NCI-H2081 (cell line): ENCODE measurements around the gene SHLD1.
A peak's percentile ranks its signal among the peaks of the same experiment; 100 is the strongest.
"Not testable (repeated sequence)": the region's sequence is repeated elsewhere in the genome, so short reads cannot be mapped to it uniquely, and the experiment has no call there.

Experiments used
- DNase-seq, 2 experiments: peaks; one replicate each; lab custom pipeline; 2025; lab: John Stamatoyannopoulos, UW

The SHLD1 gene

DNA sequence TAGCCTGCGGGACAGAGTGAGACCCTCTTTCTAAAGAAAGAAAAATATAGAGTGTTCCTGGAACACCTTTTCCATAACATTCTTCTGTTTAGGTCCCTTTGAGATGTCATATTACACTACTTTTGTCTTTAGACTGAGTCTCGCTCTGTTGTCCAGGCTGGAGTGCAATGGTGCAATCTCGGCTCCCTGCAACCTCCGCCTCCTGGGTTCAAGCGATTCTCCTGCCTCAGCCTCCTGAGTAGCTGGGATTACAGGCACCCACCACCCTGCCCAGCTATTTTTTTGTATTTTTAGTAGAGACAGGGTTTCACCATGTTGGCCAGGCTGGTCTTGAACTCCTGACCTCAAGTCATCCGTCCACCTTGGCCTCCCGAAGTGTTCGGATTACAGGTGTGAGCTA, 31.2 kb downstream of the SHLD1 start:
- DNase-seq: not testable (repeated sequence)

DNA sequence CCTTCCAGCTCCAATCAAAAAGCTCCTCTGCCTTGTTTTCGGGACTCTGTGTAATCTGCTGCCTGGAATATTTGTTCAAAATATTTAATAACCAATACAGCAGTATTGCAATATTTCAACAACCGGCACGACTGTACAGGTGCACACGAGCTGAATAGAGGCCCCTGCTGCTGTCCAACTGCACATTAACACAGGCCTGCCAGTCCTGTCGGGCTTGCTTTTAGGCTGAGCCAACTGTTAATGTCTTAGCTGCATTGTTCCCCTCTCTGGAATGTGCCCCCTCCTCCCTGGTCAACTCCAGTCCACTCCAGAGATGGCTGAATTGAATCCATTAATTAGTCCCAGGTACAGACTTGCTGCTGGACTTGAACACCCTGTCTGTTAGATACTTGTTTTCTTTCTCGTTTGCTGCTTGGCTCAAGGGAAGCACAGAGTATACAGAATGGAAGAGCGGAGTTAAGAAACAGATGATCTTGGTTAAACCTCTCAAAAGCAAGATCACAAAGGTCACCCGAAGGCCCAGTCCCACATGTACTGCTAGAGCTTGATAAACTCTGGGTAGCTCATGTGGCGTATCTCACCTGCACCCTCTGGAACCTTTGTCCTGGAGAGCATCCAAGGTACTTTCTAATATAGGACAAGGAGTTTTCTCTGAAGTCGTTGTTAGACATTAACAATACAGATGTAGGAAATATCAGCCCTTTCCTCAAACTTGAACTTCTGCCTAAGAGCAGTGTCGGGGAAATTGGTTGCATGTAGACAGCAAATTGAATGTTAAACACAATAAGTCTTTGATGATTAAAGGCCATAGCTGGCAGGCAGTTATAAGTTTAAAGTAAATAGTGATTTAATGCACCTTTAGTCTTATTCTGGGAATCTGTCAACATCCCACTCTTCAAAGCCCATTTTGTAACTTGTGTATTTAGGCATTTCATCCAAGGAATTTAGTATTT, 31.9 kb downstream of the SHLD1 start:
- no peak for DNase-seq

DNA sequence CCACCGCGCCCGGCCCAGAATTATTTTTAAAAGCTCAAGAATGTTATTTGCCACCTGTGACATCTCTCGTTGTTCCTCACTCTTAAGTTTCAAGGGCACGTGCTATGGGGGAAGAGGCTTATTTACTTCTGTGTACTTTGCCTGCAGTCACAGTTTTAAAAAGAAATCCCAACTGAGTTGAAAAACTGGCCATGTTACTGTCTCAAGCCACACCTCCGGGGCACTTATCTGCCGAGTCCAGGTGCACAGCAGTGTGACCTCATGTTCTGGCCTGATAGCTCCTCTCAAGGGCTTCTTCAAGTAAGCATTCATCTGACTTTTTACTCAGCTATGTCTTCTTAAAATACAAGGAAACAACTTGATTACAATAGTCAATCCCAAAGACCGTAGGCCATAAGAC, 34.5 kb downstream of the SHLD1 start:
- no peak for DNase-seq

DNA sequence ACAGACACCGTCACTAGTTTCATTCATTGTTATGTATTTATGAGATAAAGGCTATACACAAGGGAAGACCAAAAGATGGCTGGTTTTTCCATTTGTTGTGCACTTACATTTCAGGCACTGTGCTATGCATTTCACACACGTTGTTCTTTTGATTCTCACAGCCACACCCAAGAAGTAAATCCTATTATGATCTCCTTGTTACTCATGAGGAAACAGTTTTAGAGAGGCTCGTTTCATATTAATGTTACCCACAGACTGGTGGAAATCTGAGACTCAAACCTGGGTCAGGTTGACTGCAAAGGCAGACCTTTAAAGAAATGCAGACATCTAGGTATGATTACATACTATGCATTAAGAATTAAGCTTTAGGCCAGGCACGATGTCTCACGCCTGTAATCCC, 34.9 kb downstream of the SHLD1 start:
- no peak for DNase-seq

DNA sequence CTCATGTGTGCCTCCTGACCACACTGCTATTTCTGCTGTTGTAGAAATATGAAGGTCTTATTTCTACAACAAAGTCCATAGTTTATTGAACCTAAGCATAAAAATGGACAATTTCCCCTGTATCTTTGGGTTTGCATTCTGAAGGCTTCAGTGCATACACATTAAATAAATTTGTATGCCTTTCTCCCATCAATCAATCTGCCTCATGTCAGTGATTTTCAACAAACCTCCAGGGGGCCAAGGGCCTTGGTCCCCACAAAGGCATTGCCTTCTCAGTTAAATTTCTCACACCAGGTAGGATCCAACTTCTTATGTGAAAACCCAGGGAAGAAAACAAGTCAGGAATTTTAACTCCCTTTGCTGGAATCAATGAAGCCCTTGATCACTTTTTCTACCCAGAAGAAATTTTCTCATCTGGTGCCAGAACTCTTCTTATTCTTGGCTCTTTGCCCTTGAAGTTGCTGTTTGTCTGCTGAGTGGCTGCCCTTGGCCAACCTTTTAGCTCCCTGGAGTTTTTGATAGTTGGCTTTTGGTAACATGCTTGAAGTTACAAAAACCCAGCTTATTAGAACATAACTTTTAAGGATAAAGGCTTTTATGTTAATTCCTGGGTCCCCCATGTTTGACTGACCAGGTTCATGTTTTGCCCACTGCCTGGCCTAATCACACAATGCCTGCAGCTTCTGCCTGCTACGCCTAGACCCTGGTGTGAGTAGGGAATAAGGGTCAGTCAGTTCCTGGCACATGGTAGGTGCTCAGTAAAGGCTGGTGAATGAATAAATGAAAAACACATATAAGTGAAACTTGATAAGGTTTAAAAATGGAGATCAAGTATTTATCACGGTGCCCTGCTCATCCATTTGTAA, 37.0 kb downstream of the SHLD1 start:
- DNase-seq: no peak

DNA sequence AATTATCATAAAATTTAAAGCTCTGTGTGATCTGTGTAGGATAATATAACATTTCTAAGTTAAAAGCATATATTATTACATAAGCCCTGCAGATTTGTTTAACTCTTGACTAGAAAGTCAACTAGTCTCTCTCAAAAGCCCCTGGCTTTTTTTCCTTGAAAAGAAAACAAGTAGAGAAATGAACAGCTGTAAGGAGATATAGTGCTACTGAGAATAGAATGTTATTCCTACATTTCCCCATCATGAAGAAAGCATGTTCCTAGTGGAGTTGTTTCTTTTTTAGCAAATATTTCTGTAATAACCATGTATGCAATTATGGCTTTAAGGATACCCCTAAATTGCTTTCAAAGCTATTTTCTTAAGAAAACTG, 37.6 kb downstream of the SHLD1 start:
- no peak for DNase-seq

DNA sequence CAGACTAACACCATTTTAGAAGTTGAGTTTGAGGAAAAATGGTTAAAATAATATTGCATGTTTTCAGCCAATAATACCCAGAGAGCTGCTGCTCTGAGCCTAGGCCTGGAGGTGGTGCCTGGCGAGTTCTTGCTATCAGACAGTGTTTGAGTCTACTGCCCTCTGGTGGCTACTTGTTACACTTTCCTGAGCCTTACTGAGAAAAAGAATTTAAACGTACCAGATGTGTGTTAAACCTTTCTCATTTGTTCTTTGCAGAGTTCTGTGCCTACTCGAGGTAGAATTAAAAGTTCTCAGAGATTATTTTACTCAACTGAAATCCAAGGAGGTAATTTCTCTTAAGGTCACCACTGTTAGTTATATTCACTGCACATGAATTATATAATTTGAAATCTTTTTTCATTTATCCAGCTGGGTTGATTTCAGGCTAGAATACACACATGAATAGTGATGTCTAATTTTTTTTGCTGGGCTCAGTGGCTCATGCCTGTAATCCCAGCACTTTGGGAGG, 38.2 kb downstream of the SHLD1 start:
- peak; percentile 84 to 87 for DNase-seq

DNA sequence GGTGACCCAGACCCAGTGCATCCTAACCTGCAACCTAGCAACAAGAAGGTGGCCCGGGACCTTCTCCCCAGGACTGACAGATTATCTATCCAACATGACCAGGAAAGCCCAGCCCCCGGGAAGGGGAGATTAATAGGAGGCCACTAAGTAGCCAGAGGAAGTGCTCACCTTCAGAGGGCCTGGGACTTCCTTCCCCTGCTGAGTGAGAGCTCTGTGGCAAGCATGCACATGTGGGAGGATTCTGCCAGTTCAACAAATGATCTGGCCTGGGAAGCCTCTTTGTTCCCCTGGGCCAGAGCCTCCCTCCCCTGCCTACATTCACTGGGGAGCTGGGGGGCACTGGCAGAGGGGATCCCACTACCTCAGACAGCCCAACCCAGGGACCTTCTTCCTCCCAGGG, 39.6 kb downstream of the SHLD1 start:
- DNase-seq: no peak

DNA sequence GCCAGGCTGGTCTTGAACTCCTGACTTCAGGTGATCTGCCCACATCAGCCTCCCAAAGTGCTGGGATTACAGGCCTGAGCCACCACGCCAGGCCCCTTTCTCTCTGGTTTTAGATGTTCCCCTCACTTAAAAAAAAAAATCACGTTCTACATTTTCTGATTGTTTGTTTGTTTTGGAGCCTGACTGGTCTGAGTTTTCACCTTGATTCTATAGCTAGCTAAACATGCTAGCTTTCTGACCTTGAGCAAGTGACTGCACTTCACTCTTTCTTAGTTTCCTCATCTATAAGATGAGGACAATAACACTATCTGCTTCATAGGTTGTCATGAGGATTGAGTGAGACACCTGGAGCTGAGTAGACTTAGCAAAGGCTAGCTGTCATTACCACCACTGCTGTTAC, 43.7 kb downstream of the SHLD1 start:
- DNase-seq: no peak

DNA sequence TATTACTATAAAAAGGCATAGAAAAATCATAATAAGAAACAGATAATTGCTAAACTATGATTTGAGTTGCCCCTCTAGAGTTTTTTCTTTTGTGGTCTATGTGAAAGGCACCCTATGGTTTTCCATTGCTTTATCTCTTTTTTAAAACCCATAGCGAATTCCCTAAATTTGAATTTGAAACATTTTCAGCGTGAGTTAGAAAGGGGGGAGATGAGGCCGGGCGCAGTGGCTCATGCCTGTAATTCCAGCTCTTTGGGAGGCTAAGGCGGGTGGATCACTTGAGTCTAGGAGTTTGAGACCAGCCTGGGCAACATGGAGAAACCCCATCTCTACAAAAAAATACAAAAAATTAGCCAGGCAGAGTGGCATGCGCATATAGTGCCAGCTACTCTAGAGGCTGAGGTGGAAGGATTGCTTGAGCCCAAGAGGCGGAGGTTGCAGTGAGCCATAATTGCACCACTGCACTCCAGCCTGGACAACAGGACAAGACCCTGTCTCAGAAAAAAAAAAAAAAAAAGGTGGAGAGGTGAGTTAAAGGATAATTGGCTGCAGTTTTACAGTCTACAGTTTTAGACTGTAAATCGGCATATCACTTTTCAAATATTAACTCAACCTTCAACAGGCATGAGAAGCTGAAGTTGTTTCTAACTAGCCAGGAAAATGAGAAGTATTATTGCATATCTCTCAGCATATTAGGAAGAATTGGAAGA, 46.3 kb downstream of the SHLD1 start:
- DNase-seq: no peak

DNA sequence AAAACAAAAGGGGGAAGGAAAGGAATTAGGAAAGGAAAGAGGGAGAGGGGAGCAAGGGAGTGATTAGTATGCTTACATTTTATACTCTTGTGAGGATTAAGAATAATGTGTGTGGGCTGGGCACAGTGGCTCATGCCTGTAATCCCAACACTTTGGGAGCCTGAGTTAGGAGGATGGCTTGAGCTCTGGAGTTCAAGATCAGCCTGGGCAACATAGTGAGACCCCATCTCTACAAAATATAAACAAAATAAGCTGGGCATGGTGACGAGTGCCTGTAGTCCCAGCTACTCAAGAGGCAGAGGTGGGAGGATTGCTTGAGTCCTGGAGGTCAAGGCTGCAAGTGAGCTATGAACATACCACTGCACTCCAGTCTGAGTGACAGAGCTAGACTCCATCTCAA, 47.0 kb downstream of the SHLD1 start:
- DNase-seq: no peak

DNA sequence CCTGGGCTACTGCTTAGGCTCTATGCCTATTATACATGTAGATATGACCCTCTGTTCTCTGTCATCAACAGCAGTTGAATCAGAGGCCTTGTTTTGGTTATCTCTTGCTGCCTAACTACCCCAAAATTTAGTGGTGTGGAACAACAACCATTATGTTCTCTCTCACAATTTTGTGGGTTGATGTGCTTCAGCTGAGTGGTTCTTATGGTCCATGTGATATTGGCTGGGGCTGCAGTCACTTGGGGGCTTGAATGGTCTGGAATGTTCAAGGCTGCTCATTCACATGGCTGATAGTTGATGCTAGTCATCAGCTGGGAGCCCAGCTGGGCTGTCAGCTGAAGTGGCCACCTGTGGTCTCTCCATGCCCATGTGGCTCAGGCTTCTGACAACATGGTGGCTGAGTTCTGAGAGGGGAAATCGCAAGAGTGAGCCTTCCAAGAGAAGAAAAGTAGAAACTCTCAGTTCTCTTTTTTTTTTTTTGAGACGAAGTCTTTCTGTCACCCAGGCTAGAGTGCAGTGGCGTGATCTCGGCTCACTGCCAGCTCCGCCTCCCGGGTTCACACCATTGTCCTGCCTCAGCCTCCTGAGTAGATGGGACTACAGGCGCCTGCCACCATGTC, 47.8 kb downstream of the SHLD1 start:
- no peak for DNase-seq

DNA sequence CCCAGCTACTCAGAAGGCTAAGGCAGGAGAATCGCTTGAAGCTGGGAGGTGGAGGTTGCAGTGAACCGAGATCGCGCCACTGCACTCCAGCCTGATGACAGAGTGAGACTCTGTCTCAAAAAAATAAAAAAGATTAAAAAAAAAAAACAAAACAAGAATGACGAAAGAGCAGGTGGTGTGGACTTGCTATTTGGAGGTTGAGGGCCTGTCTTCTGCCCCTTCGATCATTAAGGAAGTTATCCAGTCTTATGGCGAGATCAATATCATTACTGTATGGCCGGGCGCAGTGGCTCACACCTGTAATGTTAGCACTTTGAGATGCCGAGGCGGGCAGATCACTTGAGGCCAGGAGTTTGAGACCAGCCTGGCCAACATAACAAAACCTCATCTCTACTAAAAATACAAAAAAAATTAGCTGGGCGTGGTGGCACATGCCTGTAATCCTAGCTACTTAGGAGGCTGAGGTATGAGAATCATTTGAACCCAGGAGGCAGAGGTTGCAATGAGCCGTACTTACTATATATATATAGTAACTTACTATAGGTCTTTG, 53.6 kb downstream of the SHLD1 start:
- not testable (repeated sequence) for DNase-seq

DNA sequence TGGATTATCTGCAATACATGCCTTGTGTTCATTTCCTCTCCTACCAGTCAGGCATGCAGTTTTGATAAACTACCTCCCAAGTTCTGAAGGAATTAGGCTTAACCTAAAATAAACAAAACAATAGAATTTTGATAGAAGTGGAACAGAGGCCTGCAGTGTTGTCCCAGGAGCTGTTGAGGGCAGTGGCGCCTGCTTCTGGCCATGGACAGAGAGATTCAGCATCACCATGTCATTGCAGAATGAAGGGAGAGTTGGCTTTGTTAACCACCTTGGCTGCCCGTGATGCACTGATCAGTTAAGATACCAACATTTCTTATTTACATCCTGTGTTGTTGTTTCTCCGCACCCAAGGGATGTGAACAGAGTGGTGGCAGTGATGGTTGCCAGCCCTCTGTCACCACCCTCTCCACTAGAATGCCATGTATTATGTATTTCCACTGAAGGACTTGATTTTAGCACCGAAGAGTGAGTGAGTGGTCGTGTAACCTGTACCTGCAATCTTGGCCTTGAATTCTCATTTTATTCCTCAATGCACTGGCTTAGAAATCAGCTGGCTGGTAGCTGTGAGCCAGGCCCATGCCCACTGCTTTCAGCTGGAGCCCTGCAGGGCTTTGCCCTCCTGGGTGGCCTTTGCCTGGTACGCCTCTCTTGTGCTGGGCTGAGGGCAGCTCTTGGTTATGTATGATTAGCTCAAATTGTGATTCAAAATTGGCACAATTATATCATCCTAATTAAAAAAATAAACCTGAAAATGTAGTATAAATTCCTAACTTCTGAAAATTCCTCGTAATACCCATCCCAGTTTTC, 56.5 kb downstream of the SHLD1 start:
- no peak for DNase-seq

DNA sequence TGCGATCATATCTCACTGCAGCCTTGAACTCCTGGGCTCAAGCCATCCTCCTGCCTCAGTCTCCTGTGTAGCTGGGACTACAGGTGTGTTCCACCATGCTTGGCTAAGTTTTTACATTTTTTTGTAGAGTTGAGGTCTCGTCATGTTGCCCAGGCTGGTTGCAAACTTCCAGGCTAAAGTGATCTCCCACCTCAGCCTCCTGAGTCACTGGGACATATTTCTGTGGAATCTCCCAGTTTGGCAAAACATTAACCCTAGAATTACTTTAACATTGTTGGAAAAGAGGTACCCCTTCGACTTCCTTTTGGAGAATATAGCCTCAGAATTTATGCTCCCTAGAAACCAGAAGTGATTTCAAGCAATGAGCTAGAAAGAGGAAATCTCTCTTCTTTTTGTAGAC, 57.2 kb downstream of the SHLD1 start:
- no peak for DNase-seq

DNA sequence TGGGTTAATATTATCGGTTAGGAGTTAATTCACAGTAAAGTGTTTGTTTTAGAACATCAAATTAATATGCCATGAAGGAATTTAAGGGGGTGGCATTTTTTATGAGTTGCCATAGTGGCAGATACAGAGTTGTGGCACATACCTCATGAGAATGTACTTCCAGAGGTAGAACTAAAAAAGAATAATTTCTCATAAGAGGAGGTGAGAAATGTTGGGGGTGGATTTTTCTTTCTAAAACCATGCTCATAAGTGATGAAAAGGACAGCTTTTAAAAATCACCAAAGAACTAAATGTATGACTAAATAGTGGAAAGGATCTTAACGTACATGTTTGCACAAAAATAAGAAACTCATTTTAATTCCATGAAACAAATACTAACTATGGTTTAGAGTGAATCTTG, 58.7 kb downstream of the SHLD1 start:
- no peak for DNase-seq

DNA sequence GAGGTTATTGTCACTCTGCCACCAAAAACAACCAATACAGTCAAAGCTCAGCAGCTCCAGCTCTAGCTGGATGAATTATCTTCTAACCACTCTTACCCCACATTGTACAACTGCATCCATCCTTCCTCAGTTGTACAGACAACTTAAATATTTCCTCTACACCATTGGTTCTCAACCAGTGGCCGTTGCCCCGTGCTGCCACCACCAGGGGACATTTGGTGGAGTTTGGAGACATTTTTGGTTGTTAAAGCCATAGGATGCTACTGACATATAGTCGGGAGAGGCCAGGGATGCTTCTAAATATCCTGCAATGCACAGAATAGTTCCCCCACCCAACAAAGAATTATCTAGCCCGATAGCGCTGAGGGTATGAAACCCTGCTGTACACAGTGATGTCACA, 59.3 kb downstream of the SHLD1 start:
- DNase-seq: no peak

DNA sequence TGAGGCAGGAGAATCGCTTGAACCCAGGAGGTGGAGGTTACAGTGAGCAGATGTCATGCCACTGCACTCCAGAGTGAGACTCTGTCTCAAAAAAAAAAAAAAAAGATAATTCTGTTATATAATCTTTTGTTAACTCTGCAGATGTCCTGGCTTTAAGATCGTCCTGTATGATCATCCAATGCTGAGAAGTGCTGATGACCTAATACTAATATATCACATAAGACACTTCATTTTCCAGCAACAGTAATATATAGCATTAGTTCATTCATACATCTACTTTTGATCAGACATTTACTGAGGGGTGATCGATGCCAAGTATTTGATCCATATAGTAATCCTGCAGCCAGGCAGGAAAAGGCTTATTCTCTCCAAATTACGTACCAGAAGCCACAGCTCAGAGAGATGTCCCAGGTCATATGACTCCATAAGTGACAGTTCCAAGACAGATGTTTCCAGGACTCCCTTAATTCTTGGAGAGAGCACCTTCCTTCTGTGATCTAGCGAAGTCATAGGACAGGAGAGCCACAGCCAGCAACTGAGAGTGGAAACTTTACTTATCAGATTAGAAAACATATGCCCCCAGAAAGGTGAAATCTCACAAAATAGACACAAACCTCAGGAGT, 60.7 kb downstream of the SHLD1 start:
- no peak for DNase-seq

DNA sequence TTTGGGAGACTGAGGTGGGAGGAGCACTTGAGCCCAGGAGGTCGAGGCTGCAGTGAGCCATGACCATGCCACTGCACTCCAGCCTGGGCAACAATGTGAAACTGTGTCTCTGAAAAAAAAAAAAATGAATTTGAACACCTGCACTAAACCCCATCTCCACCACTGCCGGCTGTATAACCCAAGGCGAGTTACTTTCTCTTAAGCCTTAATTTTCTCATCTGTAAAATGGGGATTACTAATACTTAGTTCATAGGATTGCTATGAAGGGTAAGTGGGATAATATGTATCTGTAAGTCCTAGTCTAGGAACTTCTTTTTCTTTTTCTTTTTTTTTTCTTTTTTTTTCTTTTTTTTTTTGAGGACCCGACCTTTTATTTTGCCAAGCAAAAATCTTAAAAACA, 61.5 kb downstream of the SHLD1 start:
- no peak for DNase-seq

DNA sequence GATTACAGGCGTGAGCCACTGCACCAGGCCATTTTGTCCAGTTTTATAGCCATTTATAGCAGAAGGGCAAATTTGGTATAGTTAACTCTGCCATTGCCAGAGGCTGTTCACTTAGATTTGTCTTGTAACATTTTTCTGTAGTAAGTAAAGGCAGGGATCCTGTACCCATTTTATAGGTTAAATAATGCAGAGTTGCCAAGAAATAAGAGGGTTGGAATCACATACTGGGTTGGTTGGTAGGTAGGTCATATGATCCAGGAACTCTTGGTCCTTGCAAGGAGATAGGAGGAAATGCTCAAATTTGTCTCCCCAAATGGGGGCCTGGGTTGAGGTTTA, 68.1 kb downstream of the SHLD1 start:
- DNase-seq: no peak
